A549 (cell line): ENCODE data around the gene FNIP2.
"Not testable (repeated sequence)": the region's sequence is repeated elsewhere in the genome, so short reads cannot be mapped to it uniquely, and the experiment has no call there.

Experiments
- EHMT2 ChIP-seq: fragments of 200-600 bp; sonication (generic); IDR thresholded peaks from 2 replicates; pipeline ENCODE4 v1.6.1; 2016; ENCODE audit warnings: antibody characterized with exemption, low read depth, mild to moderate bottlenecking, moderate library complexity
- EP300 ChIP-seq, 2 experiments: fragments of >200 bp; sonication (Bioruptor Twin); formaldehyde crosslinking; IDR thresholded peaks; 2 replicates in 1 of 2; 3 replicates in 1 of 2; pipeline ENCODE4 v1.6.1; 2016 to 2017
- ESRRA ChIP-seq: fragments of 150-350 bp; IDR thresholded peaks from 2 replicates; pipeline ENCODE4 v1.6.1; 2014; ENCODE audit warnings: mild to moderate bottlenecking, low read length, borderline replicate concordance
- HDAC2 ChIP-seq: fragments of 200-600 bp; sonication (generic); IDR thresholded peaks from 2 replicates; pipeline ENCODE4 v1.6.1; 2016
- JUNB ChIP-seq: fragments of >200 bp; sonication (Bioruptor Twin); formaldehyde crosslinking; IDR thresholded peaks from 2 replicates; pipeline ENCODE4 v1.6.1; 2016
- MYC ChIP-seq: IDR thresholded peaks from 2 replicates; pipeline ENCODE4 v1.6.1; 2012; ENCODE audit warnings: mild to moderate bottlenecking, inconsistent platforms, low read length, improper control_type of control experiment, borderline replicate concordance
- NPAS2 ChIP-seq: fragments of 250-450 bp; sonication (Bioruptor Pico); IDR thresholded peaks from 2 replicates; pipeline ENCODE4 v1.8.0; 2022; ENCODE audit warnings: mild to moderate bottlenecking, moderate library complexity, borderline replicate concordance
- RFX5 ChIP-seq: fragments of 450-650 bp; IDR thresholded peaks from 2 replicates; pipeline ENCODE4 v1.7.1; 2014; ENCODE audit warnings: antibody characterized with exemption, mild to moderate bottlenecking, moderate library complexity
- RNF2 ChIP-seq: fragments of 200-600 bp; sonication (generic); IDR thresholded peaks from 2 replicates; pipeline ENCODE4 v1.6.1; 2016; ENCODE audit warnings: low read depth, mild to moderate bottlenecking, antibody characterized with exemption, moderate library complexity, borderline replicate concordance
- TF ChIP-seq, protein P1 (sequence below): fragments of >200 bp; sonication (Bioruptor Twin); formaldehyde crosslinking; IDR thresholded peaks from 3 replicates; pipeline ENCODE4 v1.5.1; 2016
- TF ChIP-seq, protein P2 (sequence below): IDR thresholded peaks from 2 replicates; pipeline ENCODE4 v1.6.1; 2012

- TF ChIP-seq, protein P1, sequence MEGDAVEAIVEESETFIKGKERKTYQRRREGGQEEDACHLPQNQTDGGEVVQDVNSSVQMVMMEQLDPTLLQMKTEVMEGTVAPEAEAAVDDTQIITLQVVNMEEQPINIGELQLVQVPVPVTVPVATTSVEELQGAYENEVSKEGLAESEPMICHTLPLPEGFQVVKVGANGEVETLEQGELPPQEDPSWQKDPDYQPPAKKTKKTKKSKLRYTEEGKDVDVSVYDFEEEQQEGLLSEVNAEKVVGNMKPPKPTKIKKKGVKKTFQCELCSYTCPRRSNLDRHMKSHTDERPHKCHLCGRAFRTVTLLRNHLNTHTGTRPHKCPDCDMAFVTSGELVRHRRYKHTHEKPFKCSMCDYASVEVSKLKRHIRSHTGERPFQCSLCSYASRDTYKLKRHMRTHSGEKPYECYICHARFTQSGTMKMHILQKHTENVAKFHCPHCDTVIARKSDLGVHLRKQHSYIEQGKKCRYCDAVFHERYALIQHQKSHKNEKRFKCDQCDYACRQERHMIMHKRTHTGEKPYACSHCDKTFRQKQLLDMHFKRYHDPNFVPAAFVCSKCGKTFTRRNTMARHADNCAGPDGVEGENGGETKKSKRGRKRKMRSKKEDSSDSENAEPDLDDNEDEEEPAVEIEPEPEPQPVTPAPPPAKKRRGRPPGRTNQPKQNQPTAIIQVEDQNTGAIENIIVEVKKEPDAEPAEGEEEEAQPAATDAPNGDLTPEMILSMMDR: not testable (repeated sequence)
- TF ChIP-seq JUNB; HDAC2; ESRRA; MYC; RFX5; EP300 (IDR thresholded peaks at IDR 0.05); NPAS2 (CRISPR knock-in tag); RNF2; EHMT2: not testable (repeated sequence)
- TF ChIP-seq, protein P2, sequence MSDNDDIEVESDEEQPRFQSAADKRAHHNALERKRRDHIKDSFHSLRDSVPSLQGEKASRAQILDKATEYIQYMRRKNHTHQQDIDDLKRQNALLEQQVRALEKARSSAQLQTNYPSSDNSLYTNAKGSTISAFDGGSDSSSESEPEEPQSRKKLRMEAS: not testable (repeated sequence)
These were observed 158.9 kb downstream of the FNIP2 start for GRCh38 chr4:158927774-158928173.
